ENCODE results near the gene NLGN4Y.
"Not testable (repeated sequence)": the region's sequence is repeated elsewhere in the genome, so short reads cannot be mapped to it uniquely, and the experiment has no call there.

The NLGN4Y gene

DNA sequence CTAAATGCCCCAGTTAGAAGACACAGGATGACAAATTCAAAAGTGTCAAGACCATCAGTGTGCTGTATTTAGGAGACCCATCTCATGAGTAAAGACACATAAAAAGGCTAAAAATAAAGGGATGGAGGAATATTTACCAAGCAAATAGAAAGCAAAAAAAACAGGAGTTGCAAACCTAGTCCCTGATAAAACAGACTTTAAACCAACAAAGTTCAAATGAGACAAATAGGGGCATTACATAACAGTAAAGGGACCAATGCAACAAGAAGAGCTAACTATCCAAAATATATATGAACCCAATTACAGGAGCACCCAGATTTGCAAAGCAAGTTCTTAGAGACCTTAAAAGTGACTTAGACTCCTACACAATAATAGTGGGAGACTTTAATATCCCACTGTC lies 336.1 kb downstream of the NLGN4Y start:
- DNase-seq, result no peak

DNA sequence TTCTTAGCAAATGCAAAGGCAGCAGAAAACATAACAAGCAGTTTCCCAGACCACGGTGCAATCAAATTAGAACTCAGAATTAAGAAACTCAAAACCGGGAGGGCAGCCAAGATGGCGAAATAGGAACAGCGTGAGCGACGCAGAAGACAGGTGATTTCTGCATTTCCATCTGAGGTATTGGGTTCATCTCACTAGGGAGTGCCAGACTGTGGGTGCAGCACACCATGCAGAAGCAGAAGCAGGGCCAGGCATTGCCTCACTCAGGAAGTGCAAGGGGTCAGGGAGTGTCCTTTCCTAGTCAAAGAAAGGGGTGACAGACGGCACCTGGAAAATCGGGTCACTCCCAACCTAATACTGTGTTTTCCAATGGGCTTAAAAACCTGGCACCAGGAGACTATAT lies 336.7 kb downstream of the NLGN4Y start:
- DNase-seq, result not testable (repeated sequence)

DNA sequence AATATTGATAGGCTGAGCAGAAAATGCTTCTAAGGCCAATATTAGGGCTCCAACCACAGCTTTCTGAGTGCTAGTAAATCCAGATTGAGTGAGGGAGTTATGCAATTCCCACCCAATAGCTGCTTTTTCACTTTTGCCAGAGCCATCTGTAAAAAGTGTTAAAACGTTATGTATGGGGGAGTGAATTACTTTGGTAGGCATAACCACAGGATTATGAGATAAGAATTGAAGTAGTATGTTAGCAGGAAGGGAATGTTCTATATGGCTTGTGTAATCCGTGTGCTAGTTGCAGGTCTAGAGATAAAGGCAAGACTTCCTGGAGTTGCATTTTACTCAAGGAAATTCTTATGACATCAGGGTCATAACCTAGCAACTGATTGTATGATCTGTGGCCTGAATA lies 347.6 kb downstream of the NLGN4Y start:
- DNase-seq, result no peak
